ENCODE measurements around the gene BCAS3. TPM values are rescaled to one million over a fixed set of nuclear protein-coding genes. Genes with fewer than 3 reads are reported as not detected.
"Not testable (repeated sequence)": the region's sequence is repeated elsewhere in the genome, so short reads cannot be mapped to it uniquely, and the experiment has no call there.

The BCAS3 gene
- total RNA-seq, 1 experiment from 2014 or later: 26.6 TPM

- DNase-seq (ENCODE audit: extremely low read depth, low read depth): no peak
These were observed 66.1 kb downstream of the BCAS3 start for GRCh38 chr17:60743799-60744198.

- no peak for DNase-seq (ENCODE audit: extremely low read depth, low read depth)
These were observed 66.8 kb downstream of the BCAS3 start for GRCh38 chr17:60744355-60744966.

- DNase-seq (ENCODE audit: extremely low read depth, low read depth): no peak
These were observed 67.9 kb downstream of the BCAS3 start for GRCh38 chr17:60745544-60745943.

- DNase-seq (ENCODE audit: extremely low read depth, low read depth): no peak
These were observed 69.6 kb downstream of the BCAS3 start for GRCh38 chr17:60747069-60747808.

GRCh38 chr17:60748204-60748603 is 70.6 kb downstream of the BCAS3 start:
- no peak for DNase-seq (ENCODE audit: extremely low read depth, low read depth)

- DNase-seq (ENCODE audit: extremely low read depth, low read depth): no peak
These were observed 71.4 kb downstream of the BCAS3 start for GRCh38 chr17:60749050-60749449.

- no peak for DNase-seq (ENCODE audit: extremely low read depth, low read depth)
These were observed 72.1 kb downstream of the BCAS3 start for GRCh38 chr17:60749708-60750107.

GRCh38 chr17:60750640-60751039 is 73.0 kb downstream of the BCAS3 start:
- DNase-seq (ENCODE audit: extremely low read depth, low read depth): no peak

GRCh38 chr17:60751884-60752283 is 74.2 kb downstream of the BCAS3 start:
- no peak for DNase-seq (ENCODE audit: extremely low read depth, low read depth)

- no peak for DNase-seq (ENCODE audit: extremely low read depth, low read depth)
These were observed 75.4 kb downstream of the BCAS3 start for GRCh38 chr17:60752873-60753577.

GRCh38 chr17:60754057-60754604 is 76.5 kb downstream of the BCAS3 start:
- DNase-seq (ENCODE audit: extremely low read depth, low read depth): no peak

GRCh38 chr17:60756798-60757197 is 79.1 kb downstream of the BCAS3 start:
- not testable (repeated sequence) for DNase-seq (ENCODE audit: extremely low read depth, low read depth)

GRCh38 chr17:60757437-60757836 is 79.8 kb downstream of the BCAS3 start:
- DNase-seq (ENCODE audit: extremely low read depth, low read depth): no peak

- DNase-seq (ENCODE audit: extremely low read depth, low read depth): no peak
These were observed 82.1 kb downstream of the BCAS3 start for GRCh38 chr17:60759756-60760155.

GRCh38 chr17:60761301-60761700 is 83.7 kb downstream of the BCAS3 start:
- not testable (repeated sequence) for DNase-seq (ENCODE audit: extremely low read depth, low read depth)

- no peak for DNase-seq (ENCODE audit: extremely low read depth, low read depth)
These were observed 89.1 kb downstream of the BCAS3 start for GRCh38 chr17:60766778-60767190.

GRCh38 chr17:60767744-60768308 is 90.2 kb downstream of the BCAS3 start:
- DNase-seq (ENCODE audit: extremely low read depth, low read depth): no peak

GRCh38 chr17:60769327-60769726 is 91.7 kb downstream of the BCAS3 start:
- no peak for DNase-seq (ENCODE audit: extremely low read depth, low read depth)

- DNase-seq (ENCODE audit: extremely low read depth, low read depth): no peak
These were observed 93.3 kb downstream of the BCAS3 start for GRCh38 chr17:60770946-60771422.

- DNase-seq (ENCODE audit: extremely low read depth, low read depth): not testable (repeated sequence)
These were observed 94.0 kb downstream of the BCAS3 start for GRCh38 chr17:60771621-60772020.

GRCh38 chr17:60773552-60773951 is 95.9 kb downstream of the BCAS3 start:
- DNase-seq (ENCODE audit: extremely low read depth, low read depth): no peak

All from NCI-H460 (cell line).